HepG2 (cell line): Measurements from ENCODE around the gene VMO1. TPM values are rescaled to one million over a fixed set of nuclear protein-coding genes. Genes with fewer than 3 reads are reported as not detected.

ENCODE experiments used
- AGO1 ChIP-seq: fragments of 200-400 bp; formaldehyde crosslinking; IDR thresholded peaks from 2 replicates; pipeline ENCODE4 v1.6.1; 2017; ENCODE audit warnings: mild to moderate bottlenecking, low read depth, low read length, moderate library complexity; ENCODE audit not compliant: poor library complexity, severe bottlenecking
- DZIP1 ChIP-seq: sonication (generic); formaldehyde crosslinking; IDR thresholded peaks from 2 replicates; pipeline ENCODE4 v1.5.0; 2020; ENCODE audit warnings: mild to moderate bottlenecking, missing genetic modification reagents
- EP300 ChIP-seq, 3 experiments: sonication (generic) in 1 of 3; formaldehyde crosslinking in 1 of 3; IDR thresholded peaks; 2 replicates each; pipeline versions ENCODE4 v1.5.1 to v1.6.1; 2011 to 2020; ENCODE audit warnings: low read depth in 2 of 3, low read length in 2 of 3, borderline replicate concordance in 1 of 3, improper control_type of control experiment in 1 of 3, mild to moderate bottlenecking in 1 of 3, missing genetic modification reagents in 1 of 3, moderate library complexity in 1 of 3
- FOSL2 ChIP-seq: sonication (generic); formaldehyde crosslinking; IDR thresholded peaks from 2 replicates; pipeline ENCODE4 v1.4.0; 2020; ENCODE audit warnings: missing genetic modification reagents
- GPN1 ChIP-seq: sonication (generic); formaldehyde crosslinking; IDR thresholded peaks from 2 replicates; pipeline ENCODE4 v1.5.1; 2020; ENCODE audit warnings: missing genetic modification reagents, borderline replicate concordance
- HHEX ChIP-seq: IDR thresholded peaks from 2 replicates; pipeline ENCODE4 v1.6.1; 2016; ENCODE audit warnings: control low read depth
- MAFK ChIP-seq, 2 experiments: IDR thresholded peaks in 1 of 2; conservative IDR thresholded peaks in 1 of 2; 2 replicates each; pipeline ENCODE4 v1.6.1; 2011; ENCODE audit warnings: improper control_type of control experiment in 2 of 2, low read length in 2 of 2
- MYPOP ChIP-seq: sonication (generic); formaldehyde crosslinking; IDR thresholded peaks from 2 replicates; pipeline ENCODE4 v1.8.1; 2023; ENCODE audit warnings: mild to moderate bottlenecking, moderate library complexity, missing genetic modification reagents
- SP5 ChIP-seq: IDR thresholded peaks from 2 replicates; pipeline ENCODE4 v1.6.1; 2016; ENCODE audit warnings: low read depth, borderline replicate concordance
- STAT6 ChIP-seq: sonication (generic); formaldehyde crosslinking; IDR thresholded peaks from 2 replicates; pipeline ENCODE4 v1.4.0; 2020; ENCODE audit warnings: missing genetic modification reagents, mild to moderate bottlenecking, borderline replicate concordance
- TBL1XR1 ChIP-seq: fragments of 150-350 bp; IDR thresholded peaks from 2 replicates; pipeline ENCODE4 v1.6.1; 2014; ENCODE audit warnings: borderline replicate concordance, low read length; ENCODE audit not compliant: partially characterized antibody
- TFDP2 ChIP-seq: sonication (generic); formaldehyde crosslinking; IDR thresholded peaks from 2 replicates; pipeline ENCODE4 v1.4.0; 2020; ENCODE audit warnings: missing genetic modification reagents
- TRIM24 ChIP-seq: sonication (generic); formaldehyde crosslinking; IDR thresholded peaks from 2 replicates; pipeline ENCODE4 v1.8.0; 2022; ENCODE audit warnings: mild to moderate bottlenecking, missing genetic modification reagents
- ZBTB37 ChIP-seq: sonication (generic); formaldehyde crosslinking; IDR thresholded peaks from 2 replicates; pipeline ENCODE4 v1.4.0; 2020; ENCODE audit warnings: mild to moderate bottlenecking, missing genetic modification reagents
- ZNF17 ChIP-seq: sonication (generic); formaldehyde crosslinking; IDR thresholded peaks from 2 replicates; pipeline ENCODE4 v1.5.0; 2020; ENCODE audit warnings: mild to moderate bottlenecking, missing genetic modification reagents
- ZNF335 ChIP-seq: sonication (generic); formaldehyde crosslinking; IDR thresholded peaks from 2 replicates; pipeline ENCODE4 v1.4.0; 2020; ENCODE audit warnings: missing genetic modification reagents
- ZNF430 ChIP-seq: sonication (generic); formaldehyde crosslinking; IDR thresholded peaks from 2 replicates; pipeline ENCODE4 v1.9.0; 2021; ENCODE audit warnings: mild to moderate bottlenecking, missing genetic modification reagents
- ZNF780A ChIP-seq: sonication (generic); formaldehyde crosslinking; IDR thresholded peaks from 2 replicates; pipeline ENCODE4 v1.8.0; 2022; ENCODE audit warnings: mild to moderate bottlenecking, missing genetic modification reagents, moderate library complexity
- ZNF850 ChIP-seq: sonication (generic); formaldehyde crosslinking; conservative IDR thresholded peaks from 2 replicates; pipeline ENCODE4 v1.9.0; 2021; ENCODE audit warnings: mild to moderate bottlenecking, missing genetic modification reagents
- polyA plus RNA-seq, 8 experiments: library from polyadenylated mRNA; depleted of rRNA in 3 of 8; stranded (reverse) in 7 of 8; unstranded in 1 of 8; fragments of >200 nt; fragmentation: Illumina TruSeq in 4 of 8; extraction: Trizol in 4 of 8; gene quantifications; 2 replicates each; pipeline versions ENCODE4 v1.2.1 to v1.2.3, GENCODE V29; 2011 to 2016; ENCODE audit warnings: low read depth in 4 of 8, missing spikeins in 1 of 8, mixed read lengths in 1 of 8; ENCODE audit not compliant: insufficient read depth in 1 of 8
- total RNA-seq, 5 experiments: library from RNA; depleted of rRNA; stranded (reverse); fragments of >200 nt; fragmentation: Illumina TruSeq; extraction: Trizol; gene quantifications; 2 replicates each; pipeline ENCODE4 v1.2.3, GENCODE V29; 2016; ENCODE audit warnings: low read depth in 1 of 5

Gene VMO1
- total and polyA plus RNA-seq, 2 of the 13 experiments (the other 11 are each of a cell fraction or from before 2014, with no cell fraction given) = not detected

- TF ChIP-seq ZNF780A = no peak
- TF ChIP-seq MAFK (conservative IDR thresholded peaks at IDR 0.05 in 1 of 2, IDR thresholded peaks at IDR 0.05 in 1 of 2; ENCODE audit: low read length in 2 of 2) = no peak
- no peak for TF ChIP-seq TBL1XR1
- peak; percentile 93 for TF ChIP-seq ZNF430
- 0 out of 2 replicates have a peak, but pooled peaks have one; percentile 37 for TF ChIP-seq DZIP1 (CRISPR knock-in tag)
- no peak for TF ChIP-seq HHEX
- TF ChIP-seq STAT6 = peak; percentile 71; the same call in 1 of the 2 replicates
- TF ChIP-seq TFDP2 (CRISPR knock-in tag) = peak; percentile 72; the same call in 1 of the 2 replicates
- peak; percentile 76 for TF ChIP-seq ZNF335
- peak in 1 of 2 experiments; percentile 84; a peak in 2 of 4 replicates for TF ChIP-seq EP300 (IDR thresholded peaks at IDR 0.05; ENCODE audit: low read depth in 2 of 2, low read length in 2 of 2)
- peak; percentile 68; the same call in 1 of the 2 replicates for TF ChIP-seq EP300 (CRISPR knock-in tag; IDR thresholded peaks at IDR 0.05; ENCODE audit: borderline replicate concordance)
- no peak for TF ChIP-seq GPN1 (CRISPR knock-in tag)
- TF ChIP-seq TRIM24 (CRISPR knock-in tag) = 0 out of 2 replicates have a peak, but pooled peaks have one; percentile 47
- no peak for TF ChIP-seq ZBTB37 (CRISPR knock-in tag)
- peak; percentile 99 for TF ChIP-seq SP5
- TF ChIP-seq MYPOP (CRISPR knock-in tag) = peak; percentile 61; the same call in 1 of the 2 replicates
- TF ChIP-seq ZNF850 (CRISPR knock-in tag) = no peak
- TF ChIP-seq FOSL2 (CRISPR knock-in tag) = peak; percentile 78
- 0 out of 2 replicates have a peak, but pooled peaks have one; percentile 25 for TF ChIP-seq ZNF17 (CRISPR knock-in tag)
- TF ChIP-seq AGO1 = no peak
Observed at GRCh38 chr17:4771519-4772234, 14.5 kb downstream of the VMO1 start, which contains the start of gene TM4SF5 (continued).
